Measurements from ENCODE around the gene SMO. TPM values are rescaled to one million over a fixed set of nuclear protein-coding genes. Genes with fewer than 3 reads are reported as not detected.

SMO gene
- total RNA-seq, 1 experiment from 2014 or later = 12.8 TPM

- Histone ChIP-seq H3K4me1 (ENCODE audit: control insufficient read depth in 1 of 2, insufficient read depth in 2 of 2, low read length in 2 of 2) (peaks cover 0 to 12% of the 10 kb centered on the region in 2 experiments; a peak in 1 of 4 replicates), H3K27me3 (ENCODE audit: insufficient read depth, low read length) (no peaks in the 10 kb centered on the region), H3K4me3 (replicated peaks in 1 of 2; ENCODE audit: low read depth in 1 of 2, low read length in 2 of 2) (no peak overlapping the region), H3K79me2 (ENCODE audit: insufficient read depth, low read length) (no peaks in the 10 kb centered on the region), H3K27ac (ENCODE audit: low read depth, low read length) (no peak overlapping the region), H3K4me2 (ENCODE audit: low read length) (no peak overlapping the region), H3K9ac (ENCODE audit: low read length) (no peak overlapping the region), H3K9me2 (ENCODE audit: insufficient read depth) (no peaks in the 10 kb centered on the region), H2AFZ (ENCODE audit: low read depth, low read length, poor library complexity, severe bottlenecking) (no peak overlapping the region), H3K36me3 (ENCODE audit: control insufficient read depth in 1 of 2, insufficient read depth in 2 of 2, low read length in 2 of 2) (no peaks in the 10 kb centered on the region), H3K9me3 (ENCODE audit: control insufficient read depth in 1 of 2, insufficient read depth in 1 of 2, low read depth in 1 of 2, low read length in 2 of 2) (no peaks in the 10 kb centered on the region), H4K20me1 (ENCODE audit: insufficient read depth) (no peaks in the 10 kb centered on the region)
- POLR2A ChIA-PET = no interaction called here
- no peak for TF ChIP-seq JUND (IDR thresholded peaks at IDR 0.05)
- no peak for TF ChIP-seq TCF7L2 (IDR thresholded peaks at IDR 0.05; ENCODE audit: borderline replicate concordance, extremely low read depth, insufficient read depth, insufficient read length)
- no peak for TF ChIP-seq SIN3A (IDR thresholded peaks at IDR 0.05; ENCODE audit: low read depth)
- TF ChIP-seq SRF (IDR thresholded peaks at IDR 0.05; ENCODE audit: low read depth) = no peak
- TF ChIP-seq ATF3 (IDR thresholded peaks at IDR 0.05) = no peak
- no peak for TF ChIP-seq REST (IDR thresholded peaks at IDR 0.05; ENCODE audit: low read depth)
- no peak for TF ChIP-seq FOSL1 (IDR thresholded peaks at IDR 0.05; ENCODE audit: low read depth)
- no peak for TF ChIP-seq POLR2AphosphoS5 (IDR thresholded peaks at IDR 0.05; ENCODE audit: low read depth, low read length)
- TF ChIP-seq ZNF274 (IDR thresholded peaks at IDR 0.05; ENCODE audit: low read depth, low read length) = no peak
- no peak for TF ChIP-seq EZH2 (IDR thresholded peaks at IDR 0.05)
- TF ChIP-seq CEBPB (IDR thresholded peaks at IDR 0.05; ENCODE audit: low read depth) = no peak
- no peak for TF ChIP-seq CBX3 (IDR thresholded peaks at IDR 0.05; ENCODE audit: low read depth)
- no peak for DNase-seq (ENCODE audit: low read depth, low spot score)
- no TSS peak for BruUV-seq (replicated peaks)
- CTCF ChIA-PET = no interaction called here
- intact Hi-C loops (cut with micrococcal nuclease) = no loop called here
- ATAC-seq = no peak
- RAD21 ChIA-PET (ENCODE audit: low non-redundant PET in 1 of 2, low total read pairs in 2 of 2, uncharacterized antibody in 2 of 2, unreplicated experiment in 2 of 2) = no interaction called here
Observed at GRCh38 chr7:129186749-129187260, 1.6 kb upstream of the SMO start.
